ENCODE data around the gene C12orf76. TPM values are rescaled to one million over a fixed set of nuclear protein-coding genes. Genes with fewer than 3 reads are reported as not detected.

C12orf76 gene
- total and polyA plus RNA-seq, 2 of the 13 experiments (the other 11 are each of a cell fraction or from before 2014, with no cell fraction given) = 15.8 to 38.4 TPM

DNA sequence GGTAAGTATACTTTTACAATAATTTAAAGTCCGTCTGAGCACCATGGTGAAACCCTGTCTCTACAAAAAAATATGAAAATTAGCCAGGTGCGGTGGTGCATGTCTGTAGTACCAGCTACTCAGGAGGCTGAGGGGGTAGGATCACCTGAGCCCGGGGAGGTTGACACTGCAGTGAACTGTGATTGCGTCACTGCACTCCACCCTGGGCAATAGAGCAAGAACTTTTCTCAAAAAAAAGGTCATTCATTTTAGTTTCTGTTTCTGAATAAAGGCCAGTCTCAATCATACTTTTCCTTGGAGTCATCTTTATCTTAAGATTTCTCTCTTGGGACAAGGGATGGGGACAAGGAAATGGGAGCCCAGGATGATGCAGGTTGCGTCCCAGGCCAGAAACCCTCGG lies 36.2 kb downstream of the C12orf76 start:
- in situ Hi-C loops (cut with HindIII; ENCODE audit: extremely low pct_ligation_motif_present, low pct_unique_long_range_greater_than_20kb) = no loop called here
- H3K9ac ChIP-seq (ENCODE audit: insufficient read depth, low read depth, low read length) = peak overlapping the region; percentile 45
- TF ChIP-seq KDM4B (CRISPR knock-in tag; IDR thresholded peaks at IDR 0.05) (no peak), WIZ (CRISPR knock-in tag; IDR thresholded peaks at IDR 0.05) (no peak), CEBPB (IDR thresholded peaks at IDR 0.05; ENCODE audit: borderline replicate concordance, low read depth, low read length) (peak; percentile 94), HNF1B (CRISPR knock-in tag; IDR thresholded peaks at IDR 0.05) (peak; percentile 33; the same call in 1 of the 2 replicates), NR2F6 (IDR thresholded peaks at IDR 0.05) (no peak), NR2F6 (CRISPR knock-in tag; IDR thresholded peaks at IDR 0.05) (peak; percentile 52), ZEB1 (IDR thresholded peaks at IDR 0.05; ENCODE audit: insufficient replicate concordance, low read depth) (peak; percentile 61), ZNF496 (CRISPR knock-in tag; IDR thresholded peaks at IDR 0.05; ENCODE audit: insufficient replicate concordance) (no peak), ZNF317 (CRISPR knock-in tag; IDR thresholded peaks at IDR 0.05) (0 out of 2 replicates have a peak, but pooled peaks have one; percentile 26), RFX5 (IDR thresholded peaks at IDR 0.05; ENCODE audit: low read depth, low read length) (no peak), ZBTB3 (CRISPR knock-in tag; IDR thresholded peaks at IDR 0.05; ENCODE audit: borderline replicate concordance, low read depth) (peak; percentile 46; the same call in 1 of the 2 replicates), POGZ (CRISPR knock-in tag; IDR thresholded peaks at IDR 0.05) (peak; percentile 59; the same call in 1 of the 2 replicates), ZNF615 (CRISPR knock-in tag; IDR thresholded peaks at IDR 0.05; ENCODE audit: borderline replicate concordance) (no peak)
- TF ChIP-seq, protein P1, sequence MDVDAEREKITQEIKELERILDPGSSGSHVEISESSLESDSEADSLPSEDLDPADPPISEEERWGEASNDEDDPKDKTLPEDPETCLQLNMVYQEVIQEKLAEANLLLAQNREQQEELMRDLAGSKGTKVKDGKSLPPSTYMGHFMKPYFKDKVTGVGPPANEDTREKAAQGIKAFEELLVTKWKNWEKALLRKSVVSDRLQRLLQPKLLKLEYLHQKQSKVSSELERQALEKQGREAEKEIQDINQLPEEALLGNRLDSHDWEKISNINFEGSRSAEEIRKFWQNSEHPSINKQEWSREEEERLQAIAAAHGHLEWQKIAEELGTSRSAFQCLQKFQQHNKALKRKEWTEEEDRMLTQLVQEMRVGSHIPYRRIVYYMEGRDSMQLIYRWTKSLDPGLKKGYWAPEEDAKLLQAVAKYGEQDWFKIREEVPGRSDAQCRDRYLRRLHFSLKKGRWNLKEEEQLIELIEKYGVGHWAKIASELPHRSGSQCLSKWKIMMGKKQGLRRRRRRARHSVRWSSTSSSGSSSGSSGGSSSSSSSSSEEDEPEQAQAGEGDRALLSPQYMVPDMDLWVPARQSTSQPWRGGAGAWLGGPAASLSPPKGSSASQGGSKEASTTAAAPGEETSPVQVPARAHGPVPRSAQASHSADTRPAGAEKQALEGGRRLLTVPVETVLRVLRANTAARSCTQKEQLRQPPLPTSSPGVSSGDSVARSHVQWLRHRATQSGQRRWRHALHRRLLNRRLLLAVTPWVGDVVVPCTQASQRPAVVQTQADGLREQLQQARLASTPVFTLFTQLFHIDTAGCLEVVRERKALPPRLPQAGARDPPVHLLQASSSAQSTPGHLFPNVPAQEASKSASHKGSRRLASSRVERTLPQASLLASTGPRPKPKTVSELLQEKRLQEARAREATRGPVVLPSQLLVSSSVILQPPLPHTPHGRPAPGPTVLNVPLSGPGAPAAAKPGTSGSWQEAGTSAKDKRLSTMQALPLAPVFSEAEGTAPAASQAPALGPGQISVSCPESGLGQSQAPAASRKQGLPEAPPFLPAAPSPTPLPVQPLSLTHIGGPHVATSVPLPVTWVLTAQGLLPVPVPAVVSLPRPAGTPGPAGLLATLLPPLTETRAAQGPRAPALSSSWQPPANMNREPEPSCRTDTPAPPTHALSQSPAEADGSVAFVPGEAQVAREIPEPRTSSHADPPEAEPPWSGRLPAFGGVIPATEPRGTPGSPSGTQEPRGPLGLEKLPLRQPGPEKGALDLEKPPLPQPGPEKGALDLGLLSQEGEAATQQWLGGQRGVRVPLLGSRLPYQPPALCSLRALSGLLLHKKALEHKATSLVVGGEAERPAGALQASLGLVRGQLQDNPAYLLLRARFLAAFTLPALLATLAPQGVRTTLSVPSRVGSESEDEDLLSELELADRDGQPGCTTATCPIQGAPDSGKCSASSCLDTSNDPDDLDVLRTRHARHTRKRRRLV (CRISPR knock-in tag; IDR thresholded peaks at IDR 0.05) = no peak
- TF ChIP-seq, protein P2, sequence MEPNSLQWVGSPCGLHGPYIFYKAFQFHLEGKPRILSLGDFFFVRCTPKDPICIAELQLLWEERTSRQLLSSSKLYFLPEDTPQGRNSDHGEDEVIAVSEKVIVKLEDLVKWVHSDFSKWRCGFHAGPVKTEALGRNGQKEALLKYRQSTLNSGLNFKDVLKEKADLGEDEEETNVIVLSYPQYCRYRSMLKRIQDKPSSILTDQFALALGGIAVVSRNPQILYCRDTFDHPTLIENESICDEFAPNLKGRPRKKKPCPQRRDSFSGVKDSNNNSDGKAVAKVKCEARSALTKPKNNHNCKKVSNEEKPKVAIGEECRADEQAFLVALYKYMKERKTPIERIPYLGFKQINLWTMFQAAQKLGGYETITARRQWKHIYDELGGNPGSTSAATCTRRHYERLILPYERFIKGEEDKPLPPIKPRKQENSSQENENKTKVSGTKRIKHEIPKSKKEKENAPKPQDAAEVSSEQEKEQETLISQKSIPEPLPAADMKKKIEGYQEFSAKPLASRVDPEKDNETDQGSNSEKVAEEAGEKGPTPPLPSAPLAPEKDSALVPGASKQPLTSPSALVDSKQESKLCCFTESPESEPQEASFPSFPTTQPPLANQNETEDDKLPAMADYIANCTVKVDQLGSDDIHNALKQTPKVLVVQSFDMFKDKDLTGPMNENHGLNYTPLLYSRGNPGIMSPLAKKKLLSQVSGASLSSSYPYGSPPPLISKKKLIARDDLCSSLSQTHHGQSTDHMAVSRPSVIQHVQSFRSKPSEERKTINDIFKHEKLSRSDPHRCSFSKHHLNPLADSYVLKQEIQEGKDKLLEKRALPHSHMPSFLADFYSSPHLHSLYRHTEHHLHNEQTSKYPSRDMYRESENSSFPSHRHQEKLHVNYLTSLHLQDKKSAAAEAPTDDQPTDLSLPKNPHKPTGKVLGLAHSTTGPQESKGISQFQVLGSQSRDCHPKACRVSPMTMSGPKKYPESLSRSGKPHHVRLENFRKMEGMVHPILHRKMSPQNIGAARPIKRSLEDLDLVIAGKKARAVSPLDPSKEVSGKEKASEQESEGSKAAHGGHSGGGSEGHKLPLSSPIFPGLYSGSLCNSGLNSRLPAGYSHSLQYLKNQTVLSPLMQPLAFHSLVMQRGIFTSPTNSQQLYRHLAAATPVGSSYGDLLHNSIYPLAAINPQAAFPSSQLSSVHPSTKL (CRISPR knock-in tag; IDR thresholded peaks at IDR 0.05) = peak; percentile 53

More for the DNA sequence above, 36.2 kb downstream of the C12orf76 start:
- H3K79me2 ChIP-seq (ENCODE audit: insufficient read depth, low read length) = peaks cover 42% of the 10 kb centered on the region
- ChIA-PET POLR2A (interaction anchor here (0.6 to 2.9 kb wide), 4 partner anchors 12 to 106 kb away, joined by 3 to 10 read pairs (median 7); partner anchors contain the start of gene ANKRD13A), CTCF (ENCODE audit: low intra/inter-chr PET ratio, low total read pairs) (no interaction called here)
- 49% methylated on average over 6 of the region's 6 CpGs for whole genome bisulfite sequencing (ENCODE audit: low lambda C conversion rate)
- ATAC-seq (peak; percentile 56; the same call in 2 of the 3 replicates), FAIRE-seq (peak; percentile 55), DNase-seq (ENCODE audit: low spot score) (peak; percentile 37)
- H3K4me1 ChIP-seq (ENCODE audit: insufficient read depth, low read length) = peaks cover 42% of the 10 kb centered on the region
- intact Hi-C loops (cut with micrococcal nuclease; ENCODE audit: unreplicated experiment) = no loop called here
- H4K20me1 ChIP-seq (ENCODE audit: insufficient read depth, low read length) = no peaks in the 10 kb centered on the region
- H3K4me3 ChIP-seq (replicated peaks in 1 of 3; ENCODE audit: insufficient read depth in 1 of 3, low read depth in 2 of 3, low read length in 3 of 3) = peak overlapping the region in 1 of 3 experiments; percentile 5; a peak in 1 of 6 replicates
- peak overlapping the region; percentile 22 for H3K4me2 ChIP-seq (ENCODE audit: low read depth, low read length)
- H2AFZ ChIP-seq (ENCODE audit: low read length) = no peak overlapping the region
- peaks cover 4 to 29% of the 10 kb centered on the region in 2 experiments; a peak in 4 of 5 replicates for H3K36me3 ChIP-seq (replicated peaks in 1 of 2; ENCODE audit: control insufficient read depth in 1 of 2, insufficient read depth in 2 of 2, low read length in 2 of 2)
- no peaks in the 10 kb centered on the region for H3K9me3 ChIP-seq (ENCODE audit: low read length)
- no TSS peak for BruUV-seq (replicated peaks)
- peak overlapping the region; percentile 90 for H3K27ac ChIP-seq (ENCODE audit: extremely low read length, insufficient read depth, low read length)
- no peaks in the 10 kb centered on the region for H3K27me3 ChIP-seq (ENCODE audit: control insufficient read depth in 1 of 2, insufficient read depth in 2 of 2, low read length in 2 of 2)

All from HepG2 (cell line).